NCI-H1436 (cell line): Measurements from ENCODE around the gene EBNA1BP2.
"Not testable (repeated sequence)": the region's sequence is repeated elsewhere in the genome, so short reads cannot be mapped to it uniquely, and the experiment has no call there.

Experiments
- DNase-seq: peaks from one replicate; lab custom pipeline; 2025; lab: John Stamatoyannopoulos, UW

EBNA1BP2 gene

DNA sequence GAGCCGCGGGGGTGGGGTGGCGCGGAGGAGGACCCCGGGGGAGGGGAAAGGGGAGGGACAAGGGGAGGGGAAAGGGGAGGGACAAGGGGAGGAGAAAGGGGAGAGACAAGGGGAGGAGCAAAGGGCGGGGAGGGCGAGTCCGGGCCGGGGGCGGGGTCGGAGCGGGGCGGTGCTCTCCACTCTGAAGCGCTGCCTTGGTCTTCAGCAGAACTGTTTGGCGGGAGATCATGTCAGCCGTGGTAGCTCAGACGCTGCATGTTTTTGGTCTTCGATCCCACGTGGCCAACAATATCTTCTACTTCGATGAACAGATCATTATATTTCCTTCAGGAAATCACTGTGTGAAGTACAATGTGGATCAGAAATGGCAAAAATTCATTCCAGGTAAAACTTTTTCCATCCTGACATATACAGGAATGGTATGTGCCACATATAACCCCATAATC, 460 bp upstream of the EBNA1BP2 start:
- peak; percentile 77 for DNase-seq

DNA sequence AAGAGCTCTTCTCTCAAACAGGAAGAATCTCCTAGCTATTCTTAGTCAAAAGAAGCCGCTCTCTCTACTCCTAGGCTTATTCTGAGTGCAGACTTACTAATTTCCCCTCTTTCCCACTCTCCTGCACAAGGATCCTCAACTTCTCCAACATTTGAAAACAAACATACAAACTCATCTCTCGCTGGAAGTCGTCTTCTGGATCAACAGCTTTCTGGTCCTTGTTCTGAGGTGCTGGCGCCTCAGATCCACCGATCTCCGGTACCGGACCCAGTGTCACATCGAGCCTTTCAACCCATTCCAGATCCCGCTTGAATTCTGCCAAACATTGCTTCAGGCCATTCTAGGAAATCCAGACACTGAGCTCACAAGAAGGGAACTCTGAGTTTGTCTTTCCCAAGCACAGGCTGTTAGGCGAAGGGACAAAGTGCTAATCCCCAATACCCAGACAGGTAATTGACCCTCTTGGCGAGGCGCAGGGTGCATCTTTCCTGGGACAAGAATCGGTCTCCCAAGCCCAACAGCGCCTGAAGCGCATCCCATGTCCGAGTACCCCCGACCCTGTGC, 696 bp downstream of the EBNA1BP2 start:
- no peak for DNase-seq

GRCh38 chr1:43165765-43166164, 6.3 kb downstream of the EBNA1BP2 start:
- no peak for DNase-seq

GRCh38 chr1:43165162-43165561, 6.9 kb downstream of the EBNA1BP2 start:
- no peak for DNase-seq

DNA sequence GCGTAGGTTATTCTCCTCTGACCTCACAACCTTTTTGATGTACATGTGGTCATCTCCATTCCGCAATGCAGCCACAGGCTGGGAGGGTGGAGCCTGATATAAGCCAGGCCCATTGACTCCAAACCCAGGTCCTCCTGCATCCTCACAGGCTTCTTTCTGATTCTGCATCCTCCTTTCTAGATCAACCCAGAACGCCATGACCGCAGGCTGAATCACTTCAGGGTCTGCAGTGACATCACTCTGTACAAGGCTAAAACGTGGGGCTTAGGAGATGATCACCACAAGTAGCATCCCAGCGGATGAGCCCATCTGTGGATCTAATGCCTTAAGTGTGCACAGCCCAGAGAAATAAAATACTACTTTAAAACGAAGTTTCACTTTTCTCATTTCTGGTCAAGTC, 16.1 kb downstream of the EBNA1BP2 start:
- no peak for DNase-seq

GRCh38 chr1:43153443-43153842, 18.6 kb downstream of the EBNA1BP2 start:
- DNase-seq = no peak

- DNase-seq = no peak
These were observed 19.2 kb downstream of the EBNA1BP2 start for GRCh38 chr1:43152866-43153265.

GRCh38 chr1:43149889-43150288, 22.2 kb downstream of the EBNA1BP2 start:
- peak; percentile 30 for DNase-seq

DNA sequence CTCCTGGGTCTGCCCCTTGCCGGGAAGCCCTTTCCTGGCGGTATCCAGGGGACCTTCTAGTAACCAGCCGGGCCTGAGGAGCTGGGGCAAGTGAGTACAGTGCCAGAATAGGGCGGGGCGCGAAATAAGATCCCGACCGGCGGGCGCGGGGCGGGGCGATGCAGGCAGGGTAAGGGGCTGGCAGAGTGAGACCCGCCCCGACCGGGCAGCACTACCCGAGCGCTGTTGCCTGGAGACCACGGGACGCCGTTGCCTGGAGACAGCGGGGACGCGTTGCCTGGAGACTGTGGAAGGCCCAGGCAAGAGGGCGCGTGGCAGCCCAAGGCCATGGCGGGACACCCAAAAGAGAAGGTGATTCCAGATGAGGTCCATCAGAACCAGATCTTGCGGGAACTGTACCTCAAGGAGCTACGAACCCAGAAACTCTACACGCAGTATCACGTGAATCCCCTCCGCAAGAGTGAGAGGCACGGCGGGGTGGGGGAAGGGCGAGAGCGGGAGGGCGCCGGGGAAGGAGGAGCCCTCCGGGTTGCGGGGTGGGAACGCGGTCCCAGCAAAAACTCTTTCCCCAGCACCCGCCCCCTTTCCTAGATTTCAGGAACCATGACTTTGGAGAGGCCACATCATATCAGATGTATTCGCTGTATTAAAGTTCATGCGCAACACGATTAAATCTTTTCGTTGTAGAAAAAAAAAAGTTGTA, 24.3 kb downstream of the EBNA1BP2 start:
- DNase-seq = peak; percentile 91

DNA sequence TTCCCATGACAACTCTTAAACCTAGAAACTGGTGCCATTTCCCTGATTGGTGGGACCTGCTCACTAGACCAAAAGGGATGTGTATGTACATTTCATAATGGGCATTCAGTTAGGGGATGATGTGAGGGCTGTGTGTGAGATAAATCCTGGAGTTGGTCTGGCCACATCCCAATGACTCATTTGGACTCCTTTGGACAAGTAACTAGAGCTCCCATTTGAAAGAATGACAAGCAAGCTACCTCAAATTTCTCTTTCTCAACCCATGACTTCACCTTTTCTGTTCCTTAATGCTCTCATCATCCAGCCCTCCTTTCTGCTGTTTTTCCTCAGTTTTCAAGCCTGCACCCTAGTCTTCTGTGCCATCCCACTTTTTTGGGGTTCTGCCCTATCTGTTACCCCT, 27.9 kb downstream of the EBNA1BP2 start:
- no peak for DNase-seq

GRCh38 chr1:43143441-43143888, 28.6 kb downstream of the EBNA1BP2 start:
- no peak for DNase-seq

- no peak for DNase-seq
These were observed 31.5 kb downstream of the EBNA1BP2 start for GRCh38 chr1:43140583-43140982.

DNA sequence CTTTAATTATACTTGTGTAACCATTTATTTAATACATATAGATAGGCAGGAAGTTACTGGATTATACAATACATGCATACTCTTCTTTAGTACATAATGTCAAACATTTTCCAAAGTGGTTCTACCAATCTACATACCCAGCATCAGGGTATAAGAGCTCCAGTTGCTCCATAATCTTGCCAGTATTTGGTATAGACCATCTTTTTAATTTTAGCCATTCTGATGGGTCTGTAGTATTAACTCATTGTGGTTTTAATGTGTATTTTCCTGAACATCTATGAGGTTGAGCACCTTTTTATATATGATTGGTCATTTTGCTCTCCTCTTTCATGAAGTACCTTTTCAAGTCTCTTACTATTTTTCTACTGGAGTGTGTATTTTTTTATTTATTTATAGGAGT, 32.1 kb downstream of the EBNA1BP2 start:
- DNase-seq = no peak

GRCh38 chr1:43139295-43139694, 32.8 kb downstream of the EBNA1BP2 start:
- DNase-seq = not testable (repeated sequence)

GRCh38 chr1:43137445-43138052, 34.5 kb downstream of the EBNA1BP2 start:
- DNase-seq = no peak

DNA sequence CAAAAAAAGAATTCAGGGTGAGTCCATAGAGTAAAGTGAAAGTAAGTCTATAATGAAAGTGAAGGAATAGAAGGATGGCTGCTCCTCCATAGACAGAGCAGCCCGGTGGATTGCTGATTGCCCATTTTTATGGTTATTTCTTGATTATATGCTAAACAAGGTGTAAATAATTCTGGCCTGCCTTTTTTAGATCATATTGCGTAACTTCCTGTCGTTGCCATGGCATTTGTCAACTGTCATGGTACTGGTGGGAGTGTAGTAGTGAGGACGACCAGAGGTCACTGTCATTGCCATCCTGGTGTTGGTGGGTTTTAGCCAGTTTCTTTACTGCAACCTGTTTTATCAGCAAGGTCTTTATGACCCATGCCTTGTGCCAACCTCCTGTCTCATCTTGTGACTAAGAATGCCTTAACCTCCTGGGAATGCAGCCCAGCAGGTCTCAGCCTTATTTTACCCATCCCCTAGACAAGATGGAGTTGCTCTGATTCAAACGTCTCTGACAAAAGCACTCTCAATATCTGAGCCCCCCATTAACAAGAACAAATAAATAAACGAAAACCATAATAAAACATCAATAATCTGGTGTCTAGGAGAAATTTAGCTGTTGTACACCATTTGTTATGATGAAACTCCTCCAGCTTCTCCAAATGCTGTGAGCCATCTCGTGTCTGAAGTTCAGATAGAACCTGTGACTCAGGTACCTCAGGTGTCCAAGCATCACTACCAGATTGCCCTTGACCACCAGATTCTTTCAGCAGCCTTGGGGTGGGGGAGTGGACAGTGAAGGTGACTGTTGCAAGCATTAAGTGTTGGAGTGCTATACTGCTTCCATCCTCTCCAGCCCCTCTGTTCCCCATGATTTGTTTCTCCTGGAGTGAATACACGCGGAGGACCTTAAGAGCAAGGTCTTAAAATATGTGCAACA, 36.0 kb downstream of the EBNA1BP2 start:
- no peak for DNase-seq

- no peak for DNase-seq
These were observed 37.5 kb downstream of the EBNA1BP2 start for GRCh38 chr1:43134640-43135039.

DNA sequence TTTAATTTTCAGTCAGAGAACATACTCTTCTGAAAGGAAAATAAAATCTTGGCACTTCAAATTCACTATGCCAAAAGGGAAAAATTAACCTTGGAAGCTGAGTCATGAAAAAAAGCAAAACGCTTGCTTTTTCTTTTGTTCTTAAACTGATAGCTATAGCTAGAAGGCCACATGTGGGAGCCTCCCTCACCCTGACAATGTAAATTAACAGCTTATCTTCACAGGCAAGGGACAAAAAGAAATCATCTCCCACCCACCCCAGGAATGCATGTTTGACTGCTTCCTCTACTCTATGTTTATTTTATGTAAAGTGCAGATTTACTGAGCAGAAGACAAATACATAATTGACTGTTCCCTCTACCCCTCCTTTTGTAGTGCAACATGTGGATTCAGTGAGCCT, 38.0 kb downstream of the EBNA1BP2 start:
- DNase-seq = no peak

DNA sequence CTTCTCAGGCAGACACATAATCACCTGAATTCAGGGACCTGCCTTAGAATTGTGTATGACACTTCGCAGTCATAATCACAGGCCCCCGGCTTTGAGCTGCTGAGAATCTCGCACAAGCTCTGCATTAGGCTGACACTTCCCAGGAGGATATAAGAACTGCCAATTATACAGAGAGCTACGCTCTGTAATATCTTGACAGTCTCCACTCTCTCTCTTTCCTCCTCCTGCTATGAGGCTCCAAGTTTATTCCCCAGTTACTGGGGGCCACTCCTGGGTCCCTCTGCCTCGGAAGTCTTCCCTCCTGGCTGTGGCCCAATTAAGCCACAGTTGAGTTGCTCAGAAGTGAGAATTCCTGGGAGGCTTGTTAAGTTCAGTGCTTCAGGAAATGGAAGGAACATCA, 42.7 kb downstream of the EBNA1BP2 start:
- no peak for DNase-seq

- no peak for DNase-seq
These were observed 43.3 kb downstream of the EBNA1BP2 start for GRCh38 chr1:43128816-43129215.

- DNase-seq = no peak
These were observed 49.1 kb downstream of the EBNA1BP2 start for GRCh38 chr1:43123031-43123430.

DNA sequence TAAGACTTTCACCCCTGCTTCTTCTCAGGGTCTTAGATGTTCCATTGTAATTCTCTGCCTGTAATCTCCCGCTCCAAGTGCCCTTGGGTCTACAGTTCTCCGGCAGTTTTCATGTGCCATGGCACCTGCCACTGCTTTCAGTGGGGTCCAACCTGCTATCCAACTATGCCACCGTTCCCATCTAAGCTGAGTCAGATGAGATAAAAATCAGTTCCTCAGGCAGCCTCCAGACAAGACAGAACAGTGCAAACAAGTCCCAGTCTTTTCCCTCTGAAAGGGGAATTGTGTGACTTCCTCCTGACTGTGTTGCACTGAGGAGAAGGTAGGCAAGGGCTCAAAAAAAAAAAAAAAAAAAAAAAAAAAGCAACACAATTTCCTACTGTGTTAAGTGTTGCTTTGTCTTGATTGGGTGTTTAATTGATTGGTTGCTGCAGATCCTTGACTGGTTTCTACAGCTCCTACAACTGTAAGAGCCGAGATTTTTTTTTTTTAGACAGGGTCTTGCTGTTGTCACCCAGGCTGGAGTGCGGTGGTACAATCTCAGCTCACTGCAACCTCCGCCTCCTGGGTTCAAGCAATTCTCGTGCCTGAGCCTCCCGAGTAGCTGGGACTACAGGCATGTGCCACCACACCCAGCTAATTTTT, 50.7 kb downstream of the EBNA1BP2 start:
- no peak for DNase-seq
